A673 (cell line): ENCODE results near the gene SLIT1. TPM values are rescaled to one million over a fixed set of nuclear protein-coding genes. Genes with fewer than 3 reads are reported as not detected.

ENCODE experiments used
- BruUV-seq: library from RNA; stranded (reverse); fragments of 400-500 nt; replicated peaks from 2 replicates; lab custom pipeline; 2021; lab: Mats Ljungman, UMichigan
- CTCF ChIA-PET: fragments of 300-600 bp; sonication (Branson Sonifier 250); formaldehyde crosslinking; loops from one replicate; lab custom pipeline; 2022; ENCODE audit warnings: antibody characterized with exemption; lab: Charles Lee
- POLR2A ChIA-PET: fragments of 300-600 bp; sonication (Branson Sonifier 250); formaldehyde crosslinking; loops from one replicate; lab custom pipeline; 2022; ENCODE audit warnings: antibody characterized with exemption; ENCODE audit not compliant: low non-redundant PET; lab: Charles Lee
- DNase-seq: peaks from one replicate; pipeline ENCODE4 v3.0.0-alpha.2; 2015; ENCODE audit warnings: low spot score
- H3K27ac ChIP-seq: fragments of 200-600 bp; sonication (generic); 2 replicates; pipeline ENCODE4 v1.5.1; 2016; ENCODE audit warnings: mixed run types, low read depth, mild to moderate bottlenecking, mixed read lengths, antibody characterized with exemption, low read length; ENCODE audit not compliant: poor library complexity, severe bottlenecking
- H3K27me3 ChIP-seq: fragments of 200-600 bp; sonication (generic); replicated peaks from 2 replicates; pipeline ENCODE4 v1.6.1; 2017; ENCODE audit warnings: mixed run types, low read depth, mild to moderate bottlenecking, mixed read lengths, antibody characterized with exemption, low read length; ENCODE audit not compliant: insufficient read depth, poor library complexity
- H3K36me3 ChIP-seq: fragments of 200-600 bp; sonication (generic); 2 replicates; pipeline ENCODE4 v1.6.1; 2016; ENCODE audit warnings: mixed run types, mild to moderate bottlenecking, mixed read lengths, antibody characterized with exemption, low read length; ENCODE audit not compliant: insufficient read depth, poor library complexity, severe bottlenecking
- H3K4me1 ChIP-seq: fragments of 200-600 bp; sonication (generic); 2 replicates; pipeline ENCODE4 v1.6.1; 2017; ENCODE audit warnings: mixed run types, mild to moderate bottlenecking, mixed read lengths, antibody characterized with exemption, low read length; ENCODE audit not compliant: insufficient read depth, poor library complexity, severe bottlenecking
- H3K4me3 ChIP-seq: fragments of 200-600 bp; sonication (generic); 2 replicates; pipeline ENCODE4 v1.5.1; 2016; ENCODE audit warnings: low read depth, mixed run types, mild to moderate bottlenecking, mixed read lengths, low read length; ENCODE audit not compliant: poor library complexity, severe bottlenecking
- H3K9me3 ChIP-seq: fragments of 200-600 bp; sonication (generic); 2 replicates; pipeline ENCODE4 v1.6.1; 2016; ENCODE audit warnings: mixed run types, low read depth, mild to moderate bottlenecking, mixed read lengths, antibody characterized with exemption, low read length; ENCODE audit not compliant: poor library complexity, severe bottlenecking
- CTCF ChIP-seq: fragments of 300-800, 200-600 bp; sonication (generic); conservative IDR thresholded peaks from 2 replicates; pipeline ENCODE4 v1.5.1; 2017; ENCODE audit warnings: low read depth, mild to moderate bottlenecking, antibody characterized with exemption, low read length, moderate library complexity, mixed read lengths
- EZH2 ChIP-seq: fragments of 200-600 bp; sonication (generic); IDR thresholded peaks from 2 replicates; pipeline ENCODE4 v1.6.1; 2017; ENCODE audit warnings: borderline replicate concordance, low read depth, mild to moderate bottlenecking, mixed read lengths, antibody characterized with exemption, low read length; ENCODE audit not compliant: poor library complexity, severe bottlenecking
- intact Hi-C: fragments of 100-400 bp; cut with micrococcal nuclease; formaldehyde crosslinking; loops from one replicate; pipeline ENCODE4 v1.10.0; 2022; ENCODE audit not compliant: unreplicated experiment
- total RNA-seq: library from RNA; stranded (reverse); gene quantifications from 2 replicates; pipeline ENCODE4 v1.2.3, GENCODE V29; 2021

SLIT1 gene
- total RNA-seq, 1 experiment from 2014 or later, result 0.43 TPM

GRCh38 chr10:97204826-97205679 is 19.3 kb upstream of the SLIT1 start:
- intact Hi-C loops, result no loop called here
- CTCF ChIA-PET, result no interaction called here
- BruUV-seq, result no TSS peak

GRCh38 chr10:97203220-97203619 is 17.5 kb upstream of the SLIT1 start:
- Histone ChIP-seq H3K36me3 (no peaks in the 10 kb centered on the region), H3K27me3 (no peaks in the 10 kb centered on the region), H3K27ac (no peak overlapping the region), H3K9me3 (no peaks in the 10 kb centered on the region), H3K4me1 (no peaks in the 10 kb centered on the region), H3K4me3 (no peak overlapping the region)
- ChIA-PET POLR2A (no interaction called here), CTCF (interaction anchor here (0.7 kb wide), 1 partner anchor 131 kb away, joined by 3 read pairs; no protein-coding TSS in a partner anchor)
- DNase-seq, result no peak
- TF ChIP-seq EZH2, result no peak
- no peak for TF ChIP-seq CTCF
- BruUV-seq, result no TSS peak
- intact Hi-C loops, result no loop called here

More at GRCh38 chr10:97204826-97205679, 19.3 kb upstream of the SLIT1 start:
- H3K4me1 ChIP-seq, result no peaks in the 10 kb centered on the region
- H3K27ac ChIP-seq, result no peak overlapping the region
- no peaks in the 10 kb centered on the region for H3K27me3 ChIP-seq
- no peak overlapping the region for H3K4me3 ChIP-seq
- DNase-seq, result no peak
- no peaks in the 10 kb centered on the region for H3K9me3 ChIP-seq
- H3K36me3 ChIP-seq, result no peaks in the 10 kb centered on the region
- TF ChIP-seq CTCF, result no peak
- POLR2A ChIA-PET, result no interaction called here

- Histone ChIP-seq H3K27me3 (peaks cover 3% of the 10 kb centered on the region), H3K9me3 (no peaks in the 10 kb centered on the region), H3K4me1 (peaks cover 9% of the 10 kb centered on the region), H3K36me3 (no peaks in the 10 kb centered on the region), H3K4me3 (no peak overlapping the region), H3K27ac (no peak overlapping the region)
- DNase-seq, result no peak
- CTCF ChIA-PET, result interaction anchor here (0.5 kb wide), 1 partner anchor 9 kb away, joined by 4 read pairs; no protein-coding TSS in a partner anchor
- TF ChIP-seq CTCF (no peak), EZH2 (no peak)
- no TSS peak for BruUV-seq
- POLR2A ChIA-PET, result no interaction called here
- intact Hi-C loops, result no loop called here
Observed at GRCh38 chr10:97200616-97201015, 14.9 kb upstream of the SLIT1 start.
